GM12878 (cell line): Measurements from ENCODE around the gene NUP210. TPM values are rescaled to one million over a fixed set of nuclear protein-coding genes. Genes with fewer than 3 reads are reported as not detected.

Experiments used
- ATAC-seq: fragments of 200-7000 bp; cut with Tn5 transposase; 3 replicates; pipeline ENCODE4 v1.9.1; 2020; ENCODE audit warnings: mild to moderate bottlenecking, moderate library complexity
- BruUV-seq: library from RNA; stranded (reverse); fragments of 400-500 nt; replicated peaks from 2 replicates; lab custom pipeline; 2021; lab: Mats Ljungman, UMichigan
- CTCF ChIA-PET: fragments of 300-600 bp; sonication (Branson Sonifier 250); formaldehyde crosslinking; extraction: SDS; loops from one replicate; lab custom pipeline; 2021; ENCODE audit warnings: inconsistent platforms; lab: Yijun Ruan, JAX
- POLR2A ChIA-PET: fragments of 350-600 bp; formaldehyde crosslinking; extraction: SDS; loops from one replicate; lab custom pipeline; 2021; ENCODE audit warnings: inconsistent platforms; lab: Charles Lee
- RAD21 ChIA-PET: fragments of 300-600 bp; sonication (Branson Sonifier 250); formaldehyde crosslinking; loops from one replicate; lab custom pipeline; 2023; ENCODE audit warnings: antibody characterized with exemption; ENCODE audit not compliant: unreplicated experiment; lab: Charles Lee
- SMC1A ChIA-PET: fragments of 300-600 bp; sonication (Branson Sonifier 250); formaldehyde crosslinking; loops from one replicate; lab custom pipeline; 2023; ENCODE audit not compliant: unreplicated experiment, uncharacterized antibody; lab: Charles Lee
- DNase-seq: peaks from one replicate; pipeline ENCODE4 v3.0.0-alpha.2; 2011; ENCODE audit warnings: low read depth, low spot score
- FAIRE-seq: peaks from 3 replicates; lab custom pipeline; 2011; peaks lifted over from hg19 to GRCh38; lab: Jason Lieb, UNC
- H2AFZ ChIP-seq: 2 replicates; pipeline ENCODE4 v1.6.0; 2011; ENCODE audit warnings: low read depth, low read length, control low read depth; ENCODE audit not compliant: control insufficient read depth
- H3K27ac ChIP-seq: 2 replicates; pipeline ENCODE4 v1.5.1; 2011; ENCODE audit warnings: control low read depth; ENCODE audit not compliant: control insufficient read depth, insufficient read depth
- H3K27me3 ChIP-seq, 2 experiments: replicated peaks in 1 of 2; 2 replicates each; pipeline versions ENCODE4 v1.6.0 to v1.6.1; 2011; ENCODE audit warnings: low read length in 1 of 2; ENCODE audit not compliant: control insufficient read depth in 2 of 2, insufficient read depth in 2 of 2
- H3K36me3 ChIP-seq, 2 experiments: 2 replicates each; pipeline ENCODE4 v1.5.1; 2011; ENCODE audit warnings: low read length in 1 of 2; ENCODE audit not compliant: control insufficient read depth in 2 of 2, insufficient read depth in 2 of 2
- H3K4me1 ChIP-seq: 2 replicates; pipeline ENCODE4 v1.6.1; 2011; ENCODE audit warnings: mild to moderate bottlenecking, low read length, moderate library complexity, mixed read lengths; ENCODE audit not compliant: control insufficient read depth, insufficient read depth
- H3K4me2 ChIP-seq: 2 replicates; pipeline ENCODE4 v1.6.0; 2011; ENCODE audit warnings: control low read depth; ENCODE audit not compliant: control insufficient read depth, insufficient read depth
- H3K4me3 ChIP-seq: fragments of 200-600 bp; sonication (generic); 2 replicates; pipeline ENCODE4 v1.5.1; 2016
- H3K79me2 ChIP-seq: 2 replicates; pipeline ENCODE4 v1.6.0; 2011; ENCODE audit warnings: low read length; ENCODE audit not compliant: control insufficient read depth, insufficient read depth
- H3K9ac ChIP-seq: 2 replicates; pipeline ENCODE4 v1.8.0; 2011; ENCODE audit warnings: low read length, control low read depth, mixed read lengths; ENCODE audit not compliant: control insufficient read depth, insufficient read depth
- H3K9me3 ChIP-seq: replicated peaks from 3 replicates; pipeline ENCODE4 v1.5.1; 2011; ENCODE audit warnings: mild to moderate bottlenecking, low read length; ENCODE audit not compliant: control insufficient read depth, insufficient read depth
- H4K20me1 ChIP-seq: 2 replicates; pipeline ENCODE4 v1.6.0; 2011; ENCODE audit not compliant: control insufficient read depth, insufficient read depth
- CUX1 ChIP-seq: IDR thresholded peaks from 2 replicates; pipeline ENCODE4 v1.6.1; 2012; ENCODE audit warnings: improper control_type of control experiment, low read depth, low read length; ENCODE audit not compliant: insufficient replicate concordance
- IRF4 ChIP-seq: IDR thresholded peaks from 2 replicates; pipeline ENCODE4 v1.6.1; 2011; ENCODE audit warnings: low read depth, low read length
- NFXL1 ChIP-seq: fragments of 450-650 bp; IDR thresholded peaks from 2 replicates; pipeline ENCODE4 v1.6.1; 2017; ENCODE audit warnings: antibody characterized with exemption, mild to moderate bottlenecking, borderline replicate concordance
- SUZ12 ChIP-seq: fragments of 200-600 bp; sonication (generic); IDR thresholded peaks from one replicate; pipeline ENCODE4 v1.6.1; 2018; ENCODE audit warnings: antibody characterized with exemption, mild to moderate bottlenecking; ENCODE audit not compliant: unreplicated experiment
- WGBS: methylation state at CpG from one replicate; pipeline ENCODE4 v1.1.6; 2016; ENCODE audit warnings: low lambda C conversion rate; ENCODE audit not compliant: insufficient replicate concordance, insufficient coverage; ENCODE audit errors: missing lambda C conversion rate; 5-methylcytosine and 5-hydroxymethylcytosine counted together
- in situ Hi-C: fragments of 300-500 bp; cut with MboI; formaldehyde crosslinking; loops from 9 replicates; pipeline ENCODE4 v1.14.3; 2018; ENCODE audit warnings: mixed read lengths
- intact Hi-C: fragments of 100-400 bp; cut with micrococcal nuclease; formaldehyde crosslinking; loops from one replicate; pipeline ENCODE4 v1.14.2; 2022; ENCODE audit not compliant: unreplicated experiment
- polyA plus RNA-seq, 11 experiments: library from polyadenylated mRNA; depleted of rRNA in 4 of 11; unstranded in 6 of 11; stranded (reverse) in 5 of 11; fragments of >200 nt; fragmentation: Nextera tagmentation in 4 of 11; fragmentation: Illumina TruSeq in 1 of 11; extraction: Ambion mirVana in 4 of 11; extraction: Trizol in 1 of 11; gene quantifications; 1 replicate in 1 of 11; 2 replicates in 10 of 11; pipeline versions ENCODE4 v1.2.1 to v1.2.3, GENCODE V29; 2011 to 2016; ENCODE audit warnings: inconsistent platforms in 2 of 11, missing spikeins in 2 of 11, low read depth in 1 of 11
- total RNA-seq, 4 experiments: library from RNA; depleted of rRNA in 3 of 4; stranded (reverse); fragments of >200 nt in 3 of 4; fragmentation: Illumina TruSeq in 1 of 4; extraction: Trizol in 1 of 4; gene quantifications; 2 replicates each; pipeline versions ENCODE4 v1.2.1 to v1.2.3, GENCODE V29; 2013 to 2021

Gene NUP210
- total and polyA plus RNA-seq, 10 of the 15 experiments (the other 5 are each of a cell fraction or from before 2014, with no cell fraction given), result 2.9 to 150 (median 76.0) TPM

GRCh38 chr3:13397316-13397715 is 22.8 kb downstream of the NUP210 start (continued):
- no peak for TF ChIP-seq CUX1

- in situ Hi-C loops (no loop called here), intact Hi-C loops (no loop called here)
Measured at GRCh38 chr3:13394363-13394762, 25.8 kb downstream of the NUP210 start.

More at GRCh38 chr3:13394363-13394762, 25.8 kb downstream of the NUP210 start:
- ChIA-PET CTCF (interaction anchor here (4.6 kb wide), 1 partner anchor 58 kb away, joined by 36 read pairs; no protein-coding TSS in a partner anchor), POLR2A (no interaction called here), SMC1A (interaction anchor here (1.1 to 2.5 kb wide), 2 partner anchors 11 to 58 kb away, joined by 3 to 14 read pairs; no protein-coding TSS in a partner anchor), RAD21 (interaction anchor here (1.9 kb wide), 1 partner anchor 58 kb away, joined by 5 read pairs; no protein-coding TSS in a partner anchor)
- no TSS peak for BruUV-seq
- no peak for DNase-seq
- Histone ChIP-seq H3K27ac (no peak overlapping the region), H3K36me3 (peaks cover 39 to 44% of the 10 kb centered on the region in 2 experiments), H3K9me3 (no peaks in the 10 kb centered on the region), H3K4me2 (no peak overlapping the region), H3K79me2 (no peaks in the 10 kb centered on the region; the same call in 1 of the 2 replicates), H4K20me1 (no peaks in the 10 kb centered on the region), H3K27me3 (no peaks in the 10 kb centered on the region), H3K4me1 (no peaks in the 10 kb centered on the region), H2AFZ (no peak overlapping the region), H3K4me3 (no peak overlapping the region), H3K9ac (no peak overlapping the region)
- WGBS, result 71% methylated on average over 4 of the region's 4 CpGs
- ATAC-seq, result no peak
- TF ChIP-seq NFXL1 (no peak), IRF4 (no peak), SUZ12 (no peak)
- FAIRE-seq, result no peak
